Bronchial epithelial cell (primary cell): ENCODE measurements around the gene ZC3H12C. TPM values are rescaled to one million over a fixed set of nuclear protein-coding genes. Genes with fewer than 3 reads are reported as not detected.

Experiments used
- DNase-seq: peaks from one replicate; pipeline ENCODE4 v3.0.0-alpha.2; 2010; ENCODE audit warnings: low read depth
- FAIRE-seq: peaks from 2 replicates; lab custom pipeline; 2011; peaks lifted over from hg19 to GRCh38; lab: Jason Lieb, UNC
- H3K27me3 ChIP-seq: 2 replicates; pipeline ENCODE4 v1.5.1; 2011; ENCODE audit warnings: low read length; ENCODE audit not compliant: control insufficient read depth, insufficient read depth
- H3K36me3 ChIP-seq: 2 replicates; pipeline ENCODE4 v1.5.1; 2011; ENCODE audit warnings: low read length; ENCODE audit not compliant: control insufficient read depth, insufficient read depth
- H3K4me3 ChIP-seq: 2 replicates; pipeline ENCODE4 v1.5.1; 2011; ENCODE audit warnings: mild to moderate bottlenecking, low read depth, low read length, control low read depth
- total RNA-seq: library from RNA; depleted of rRNA; stranded (reverse); fragments of >200 nt; gene quantifications from 2 replicates; pipeline ENCODE4 v1.2.1, GENCODE V29; 2014
- TF ChIP-seq, protein P1 (sequence below): IDR thresholded peaks from 2 replicates; pipeline ENCODE4 v1.5.1; 2011; ENCODE audit warnings: mild to moderate bottlenecking, moderate library complexity, low read length, control low read depth, inconsistent platforms; ENCODE audit not compliant: insufficient read depth, severe bottlenecking

The ZC3H12C gene
- total RNA-seq, 1 donor from 2014 or later = 5.3 TPM

DNA sequence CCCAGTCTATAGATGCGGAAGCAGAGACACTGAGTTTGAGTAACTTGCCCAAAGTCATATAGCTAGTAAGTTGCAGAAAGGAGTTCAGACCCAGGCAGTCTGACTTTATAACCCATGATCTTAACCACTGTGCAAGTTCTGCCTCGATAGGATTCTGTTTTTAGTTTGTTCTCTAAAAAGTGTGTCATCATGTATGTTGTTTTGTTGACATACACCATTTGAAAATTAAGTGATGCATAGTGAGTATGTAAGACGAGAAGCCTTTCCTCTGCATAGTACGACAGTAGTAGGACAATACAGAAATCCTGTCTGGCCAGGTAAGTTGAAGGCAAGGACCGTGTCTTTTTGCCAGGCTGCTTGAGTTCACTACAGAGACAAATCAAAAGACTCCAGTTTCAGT lies 3.3 kb downstream of the ZC3H12C start:
- DNase-seq = peak; percentile 52
- no peaks in the 10 kb centered on the region for H3K36me3 ChIP-seq
- no peaks in the 10 kb centered on the region for H3K27me3 ChIP-seq
- FAIRE-seq = no peak
- H3K4me3 ChIP-seq = no peak overlapping the region
- TF ChIP-seq, protein P1, sequence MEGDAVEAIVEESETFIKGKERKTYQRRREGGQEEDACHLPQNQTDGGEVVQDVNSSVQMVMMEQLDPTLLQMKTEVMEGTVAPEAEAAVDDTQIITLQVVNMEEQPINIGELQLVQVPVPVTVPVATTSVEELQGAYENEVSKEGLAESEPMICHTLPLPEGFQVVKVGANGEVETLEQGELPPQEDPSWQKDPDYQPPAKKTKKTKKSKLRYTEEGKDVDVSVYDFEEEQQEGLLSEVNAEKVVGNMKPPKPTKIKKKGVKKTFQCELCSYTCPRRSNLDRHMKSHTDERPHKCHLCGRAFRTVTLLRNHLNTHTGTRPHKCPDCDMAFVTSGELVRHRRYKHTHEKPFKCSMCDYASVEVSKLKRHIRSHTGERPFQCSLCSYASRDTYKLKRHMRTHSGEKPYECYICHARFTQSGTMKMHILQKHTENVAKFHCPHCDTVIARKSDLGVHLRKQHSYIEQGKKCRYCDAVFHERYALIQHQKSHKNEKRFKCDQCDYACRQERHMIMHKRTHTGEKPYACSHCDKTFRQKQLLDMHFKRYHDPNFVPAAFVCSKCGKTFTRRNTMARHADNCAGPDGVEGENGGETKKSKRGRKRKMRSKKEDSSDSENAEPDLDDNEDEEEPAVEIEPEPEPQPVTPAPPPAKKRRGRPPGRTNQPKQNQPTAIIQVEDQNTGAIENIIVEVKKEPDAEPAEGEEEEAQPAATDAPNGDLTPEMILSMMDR = no peak

DNA sequence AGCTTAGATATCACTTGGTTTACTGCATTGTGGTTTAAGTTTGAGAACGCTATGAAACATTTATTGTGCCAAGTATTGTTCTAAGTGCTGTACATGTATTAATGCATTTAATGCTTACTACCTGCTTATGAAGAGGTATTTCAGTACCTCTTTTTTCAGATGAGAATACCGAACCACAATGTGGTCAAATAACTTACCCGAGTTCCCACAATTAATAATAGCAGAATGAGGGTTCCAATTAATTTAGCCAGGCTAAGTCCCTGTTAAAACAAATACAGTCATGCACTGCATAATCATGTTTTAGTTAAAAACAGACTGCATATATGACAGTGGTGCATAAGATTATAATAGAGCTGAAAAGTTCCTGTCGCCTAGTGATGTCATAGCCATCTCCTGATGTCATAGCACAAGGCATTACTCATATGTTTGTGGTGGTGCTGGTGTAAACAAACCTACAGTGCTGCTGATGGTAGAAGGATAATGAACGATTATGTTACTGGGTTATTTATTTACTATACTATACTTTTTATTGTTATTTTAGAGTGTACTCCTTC lies 4.3 kb downstream of the ZC3H12C start:
- no peak for FAIRE-seq
- H3K36me3 ChIP-seq = no peaks in the 10 kb centered on the region
- no peak overlapping the region for H3K4me3 ChIP-seq
- no peaks in the 10 kb centered on the region for H3K27me3 ChIP-seq
- TF ChIP-seq, protein P1 = no peak
- DNase-seq = no peak

DNA sequence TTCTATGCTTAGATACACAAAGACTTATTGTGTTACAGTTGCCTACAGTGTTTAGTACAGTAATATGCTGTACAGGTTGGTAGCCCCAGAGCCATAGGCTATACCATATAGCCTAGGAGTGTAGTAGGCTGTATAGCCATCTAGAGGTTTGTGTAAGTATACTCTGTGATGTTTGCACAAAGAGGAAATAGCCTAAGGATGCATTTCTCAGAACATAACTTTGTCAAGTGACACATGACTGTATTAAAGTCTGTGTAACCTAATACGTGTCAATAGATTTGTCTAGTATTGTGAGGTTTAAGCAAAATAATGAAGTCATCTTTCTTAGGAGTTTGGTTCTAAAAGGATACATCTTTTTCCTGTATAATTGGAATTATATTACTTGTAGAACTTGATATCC lies 5.5 kb downstream of the ZC3H12C start:
- H3K36me3 ChIP-seq = no peaks in the 10 kb centered on the region
- H3K4me3 ChIP-seq = no peak overlapping the region
- peak; percentile 86 for DNase-seq
- TF ChIP-seq, protein P1 = no peak
- no peak for FAIRE-seq
- no peaks in the 10 kb centered on the region for H3K27me3 ChIP-seq

DNA sequence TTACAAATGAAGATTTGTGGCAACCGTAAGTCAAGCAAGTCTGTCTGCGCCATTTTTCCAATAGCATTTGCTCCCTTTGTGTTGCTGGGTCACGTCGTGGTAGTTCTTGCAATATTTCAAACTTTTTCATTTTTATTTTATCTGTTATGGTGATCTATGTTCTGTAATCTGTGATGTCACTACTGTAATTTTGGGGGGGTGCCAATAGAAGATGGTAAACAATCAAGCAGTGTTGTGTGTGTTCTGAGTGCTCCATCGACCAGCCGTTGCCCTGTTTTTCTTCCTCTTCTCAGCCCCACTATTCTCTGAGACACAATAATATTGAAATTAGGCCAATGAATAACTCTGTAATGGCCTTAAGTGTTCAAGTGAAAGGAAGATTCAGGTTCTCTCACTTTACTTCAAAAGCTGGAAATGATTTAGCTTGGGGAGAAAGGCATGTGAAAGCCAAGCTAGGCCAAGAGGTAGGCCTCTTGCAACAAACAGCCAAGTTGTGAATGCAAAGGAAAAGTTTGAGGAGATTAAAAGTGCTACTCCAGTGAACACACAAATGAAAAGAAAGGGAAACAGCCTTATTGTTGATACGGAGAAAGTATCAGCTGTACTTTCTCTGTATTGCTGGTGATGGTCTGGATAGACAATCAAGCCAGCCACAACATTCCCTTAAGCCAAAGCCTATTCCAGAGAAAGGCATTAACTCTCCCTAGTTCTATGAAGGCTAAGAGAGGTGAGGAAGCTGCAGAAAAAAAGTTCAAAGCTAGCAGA lies 7.5 kb downstream of the ZC3H12C start:
- Histone ChIP-seq H3K27me3 (no peaks in the 10 kb centered on the region), H3K4me3 (no peak overlapping the region), H3K36me3 (no peaks in the 10 kb centered on the region)
- TF ChIP-seq, protein P1 = no peak
- DNase-seq (no peak), FAIRE-seq (peak; percentile 32)

DNA sequence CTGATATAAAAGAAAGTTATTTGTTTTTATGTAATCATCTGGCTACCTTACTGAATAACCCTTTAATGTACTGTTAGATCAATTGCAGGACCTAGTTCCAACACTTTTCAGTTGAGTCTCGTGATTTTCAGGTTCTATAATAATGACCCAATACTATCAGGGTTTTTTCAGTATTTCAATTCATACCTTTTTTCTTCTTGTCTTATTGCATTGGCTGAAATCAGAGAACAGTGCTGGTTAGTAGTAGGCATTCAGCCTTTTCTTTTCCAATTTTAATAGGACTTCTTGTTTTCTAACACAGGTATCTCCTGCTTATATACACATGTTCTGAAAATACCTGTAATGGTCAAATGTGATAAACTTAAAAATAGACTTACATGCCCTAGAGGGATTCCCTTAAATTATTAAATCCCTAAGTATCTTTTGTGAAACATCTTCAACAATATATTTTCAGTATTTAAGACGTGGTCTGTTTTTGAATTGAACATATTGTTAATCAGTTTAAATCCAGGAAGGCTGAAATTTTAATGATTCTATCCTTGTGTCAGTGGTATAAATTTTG lies 13.6 kb downstream of the ZC3H12C start:
- DNase-seq = no peak
- TF ChIP-seq, protein P1 = no peak
- Histone ChIP-seq H3K36me3 (no peaks in the 10 kb centered on the region), H3K4me3 (no peak overlapping the region), H3K27me3 (no peaks in the 10 kb centered on the region)
- FAIRE-seq = no peak
